BLaER1 treated with 17β-estradiol and CSF1 and Interleukin-3, amounts not matched to agents 10 nM and 100 nM (cell line): ENCODE results near the gene XRN2.

Experiments
- H3K27ac ChIP-seq, 11 experiments: shearing (Covaris generic); formaldehyde crosslinking; 2 replicates each; pipeline ENCODE4 v1.8.1; 2022
- H3K27me3 ChIP-seq, 11 experiments: shearing (Covaris generic); formaldehyde crosslinking; 2 replicates each; pipeline ENCODE4 v1.8.1; 2022
- H3K36me3 ChIP-seq, 11 experiments: shearing (Covaris generic); formaldehyde crosslinking; 2 replicates each; pipeline ENCODE4 v1.8.1; 2022
- H3K4me1 ChIP-seq, 10 experiments: shearing (Covaris generic); formaldehyde crosslinking; 2 replicates each; pipeline ENCODE4 v1.8.1; 2022
- H3K4me2 ChIP-seq, 11 experiments: shearing (Covaris generic); formaldehyde crosslinking; 2 replicates each; pipeline ENCODE4 v1.8.1; 2022
- H3K4me3 ChIP-seq, 10 experiments: shearing (Covaris generic); formaldehyde crosslinking; 2 replicates each; pipeline ENCODE4 v1.8.1; 2022
- H3K9ac ChIP-seq, 11 experiments: shearing (Covaris generic); formaldehyde crosslinking; 2 replicates each; pipeline ENCODE4 v1.8.1; 2022
- H3K9me3 ChIP-seq, 11 experiments: shearing (Covaris generic); formaldehyde crosslinking; replicated peaks in 1 of 11; 2 replicates each; pipeline ENCODE4 v1.8.1; 2022
- H4K20me1 ChIP-seq, 11 experiments: shearing (Covaris generic); formaldehyde crosslinking; 2 replicates each; pipeline ENCODE4 v1.8.1; 2022
- Cebpa-rat ChIP-seq, 11 experiments: shearing (Covaris generic); IDR thresholded peaks; 2 replicates each; pipeline ENCODE4 v1.8.1; 2022

The XRN2 gene

GRCh38 chr20:21380711-21381110 lies 77.6 kb downstream of the XRN2 start:
- no peaks in the 10 kb centered on the region for H3K9me3 ChIP-seq
- TF ChIP-seq Cebpa-rat (IDR thresholded peaks at IDR 0.05): no peak
- no peak overlapping the region for H3K27ac ChIP-seq
- H4K20me1 ChIP-seq: peaks cover 22 to 75% (median 52%) of the 10 kb centered on the region in 11 experiments
- H3K27me3 ChIP-seq: no peaks in the 10 kb centered on the region
- no peak overlapping the region for H3K4me2 ChIP-seq
- H3K4me1 ChIP-seq: no peaks in the 10 kb centered on the region
- no peak overlapping the region for H3K9ac ChIP-seq
- H3K4me3 ChIP-seq: no peak overlapping the region
- peaks cover 92 to 100% (median 97%) of the 10 kb centered on the region in 11 experiments for H3K36me3 ChIP-seq

- TF ChIP-seq Cebpa-rat (IDR thresholded peaks at IDR 0.05): no peak
- no peak overlapping the region for H3K27ac ChIP-seq
- H3K4me3 ChIP-seq: no peak overlapping the region
- no peaks in the 10 kb centered on the region for H3K9me3 ChIP-seq
- H3K4me2 ChIP-seq: no peak overlapping the region
- H4K20me1 ChIP-seq: peaks cover 22 to 66% (median 43%) of the 10 kb centered on the region in 11 experiments
- peaks cover 93 to 100% (median 97%) of the 10 kb centered on the region in 11 experiments for H3K36me3 ChIP-seq
- no peak overlapping the region for H3K9ac ChIP-seq
- no peaks in the 10 kb centered on the region for H3K4me1 ChIP-seq
- no peaks in the 10 kb centered on the region for H3K27me3 ChIP-seq
Measured at GRCh38 chr20:21381619-21382018, 78.5 kb downstream of the XRN2 start.

- TF ChIP-seq Cebpa-rat (IDR thresholded peaks at IDR 0.05): no peak
- no peak overlapping the region for H3K4me2 ChIP-seq
- no peaks in the 10 kb centered on the region for H3K27me3 ChIP-seq
- peaks cover 95 to 100% (median 98%) of the 10 kb centered on the region in 11 experiments for H3K36me3 ChIP-seq
- no peaks in the 10 kb centered on the region for H3K9me3 ChIP-seq
- peaks cover 8 to 48% (median 16%) of the 10 kb centered on the region in 11 experiments; a peak in 17 of 22 replicates for H4K20me1 ChIP-seq
- no peak overlapping the region for H3K9ac ChIP-seq
- H3K27ac ChIP-seq: no peak overlapping the region
- H3K4me3 ChIP-seq: no peak overlapping the region
- H3K4me1 ChIP-seq: no peaks in the 10 kb centered on the region
Measured at GRCh38 chr20:21384308-21384892, 81.3 kb downstream of the XRN2 start.

- Histone ChIP-seq H3K4me2 (no peak overlapping the region), H3K9ac (no peak overlapping the region), H3K4me3 (no peak overlapping the region), H3K9me3 (no peaks in the 10 kb centered on the region), H4K20me1 (peaks cover 0 to 31% (median 2%) of the 10 kb centered on the region in 11 experiments; a peak in 10 of 22 replicates), H3K36me3 (peaks cover 90 to 100% (median 98%) of the 10 kb centered on the region in 11 experiments), H3K27me3 (no peaks in the 10 kb centered on the region), H3K27ac (no peak overlapping the region), H3K4me1 (no peaks in the 10 kb centered on the region)
- TF ChIP-seq Cebpa-rat (IDR thresholded peaks at IDR 0.05): no peak
Measured at GRCh38 chr20:21386111-21386510, 83.0 kb downstream of the XRN2 start.

GRCh38 chr20:21387528-21387927 lies 84.4 kb downstream of the XRN2 start:
- H3K27ac ChIP-seq: no peak overlapping the region
- no peak for TF ChIP-seq Cebpa-rat (IDR thresholded peaks at IDR 0.05)
- no peak overlapping the region for H3K9ac ChIP-seq
- H4K20me1 ChIP-seq: peaks cover 0 to 17% (median 0%) of the 10 kb centered on the region in 11 experiments; a peak in 6 of 22 replicates
- no peaks in the 10 kb centered on the region for H3K4me1 ChIP-seq
- H3K4me3 ChIP-seq: no peak overlapping the region
- 0 out of 22 replicates have a peak, but pooled peaks cover 0 to 5% (median 0%) of the 10 kb centered on the region in 11 experiments for H3K9me3 ChIP-seq
- H3K27me3 ChIP-seq: no peaks in the 10 kb centered on the region
- no peak overlapping the region for H3K4me2 ChIP-seq
- peaks cover 79 to 92% (median 89%) of the 10 kb centered on the region in 11 experiments for H3K36me3 ChIP-seq

GRCh38 chr20:21388566-21388965 lies 85.4 kb downstream of the XRN2 start:
- Histone ChIP-seq H3K4me1 (no peaks in the 10 kb centered on the region), H3K27ac (no peak overlapping the region), H3K27me3 (no peaks in the 10 kb centered on the region), H3K4me2 (no peak overlapping the region), H4K20me1 (peaks cover 0 to 16% (median 0%) of the 10 kb centered on the region in 11 experiments; a peak in 6 of 22 replicates), H3K4me3 (no peak overlapping the region), H3K9me3 (0 out of 22 replicates have a peak, but pooled peaks cover 0 to 5% (median 0%) of the 10 kb centered on the region in 11 experiments), H3K9ac (no peak overlapping the region), H3K36me3 (peaks cover 68 to 82% (median 79%) of the 10 kb centered on the region in 11 experiments)
- TF ChIP-seq Cebpa-rat (IDR thresholded peaks at IDR 0.05): no peak

GRCh38 chr20:21389368-21389767 lies 86.2 kb downstream of the XRN2 start:
- Histone ChIP-seq H3K9ac (no peak overlapping the region), H3K4me3 (no peak overlapping the region)

GRCh38 chr20:21390768-21391167 lies 87.6 kb downstream of the XRN2 start:
- Histone ChIP-seq H3K9ac (no peak overlapping the region), H3K4me2 (no peak overlapping the region), H3K36me3 (peaks cover 49 to 61% (median 58%) of the 10 kb centered on the region in 11 experiments), H3K4me1 (no peaks in the 10 kb centered on the region), H3K9me3 (peaks cover 3 to 9% (median 4%) of the 10 kb centered on the region in 11 experiments), H3K27ac (no peak overlapping the region), H3K4me3 (no peak overlapping the region), H3K27me3 (peaks cover 0 to 3% (median 0%) of the 10 kb centered on the region in 11 experiments; a peak in 5 of 22 replicates), H4K20me1 (peaks cover 0 to 10% (median 0%) of the 10 kb centered on the region in 11 experiments; a peak in 5 of 22 replicates)
- no peak for TF ChIP-seq Cebpa-rat (IDR thresholded peaks at IDR 0.05)

More at GRCh38 chr20:21389368-21389767, 86.2 kb downstream of the XRN2 start:
- H3K36me3 ChIP-seq: peaks cover 60 to 74% (median 71%) of the 10 kb centered on the region in 11 experiments
- TF ChIP-seq Cebpa-rat (IDR thresholded peaks at IDR 0.05): no peak
- H3K9me3 ChIP-seq: 0 out of 22 replicates have a peak, but pooled peaks cover 0 to 5% (median 0%) of the 10 kb centered on the region in 11 experiments
- H3K27me3 ChIP-seq: no peaks in the 10 kb centered on the region
- no peak overlapping the region for H3K4me2 ChIP-seq
- peaks cover 0 to 13% (median 0%) of the 10 kb centered on the region in 11 experiments; a peak in 6 of 22 replicates for H4K20me1 ChIP-seq
- no peak overlapping the region for H3K27ac ChIP-seq
- no peaks in the 10 kb centered on the region for H3K4me1 ChIP-seq

- Histone ChIP-seq H3K4me3 (no peak overlapping the region), H3K9ac (no peak overlapping the region), H4K20me1 (peaks cover 0 to 10% (median 0%) of the 10 kb centered on the region in 11 experiments; a peak in 5 of 22 replicates), H3K27ac (no peak overlapping the region), H3K4me1 (no peaks in the 10 kb centered on the region), H3K9me3 (peaks cover 9 to 15% (median 10%) of the 10 kb centered on the region in 11 experiments), H3K4me2 (no peak overlapping the region), H3K27me3 (peaks cover 0 to 9% (median 2%) of the 10 kb centered on the region in 11 experiments; a peak in 13 of 22 replicates), H3K36me3 (peaks cover 43 to 55% (median 51%) of the 10 kb centered on the region in 11 experiments)
- TF ChIP-seq Cebpa-rat (IDR thresholded peaks at IDR 0.05): no peak
Measured at GRCh38 chr20:21391185-21391971, 88.2 kb downstream of the XRN2 start.
